ENCODE measurements around the gene DHRS13. TPM values are rescaled to one million over a fixed set of nuclear protein-coding genes. Genes with fewer than 3 reads are reported as not detected.

DHRS13 gene
- total RNA-seq, 4 donors from 2014 or later, result 15.1 to 26.8 (median 20.2) TPM

- DNase-seq (ENCODE audit: low spot score in 2 of 2), result no peak
- WGBS, result 71% methylated on average over 2 of the region's 2 CpGs
- TF ChIP-seq, protein P1, sequence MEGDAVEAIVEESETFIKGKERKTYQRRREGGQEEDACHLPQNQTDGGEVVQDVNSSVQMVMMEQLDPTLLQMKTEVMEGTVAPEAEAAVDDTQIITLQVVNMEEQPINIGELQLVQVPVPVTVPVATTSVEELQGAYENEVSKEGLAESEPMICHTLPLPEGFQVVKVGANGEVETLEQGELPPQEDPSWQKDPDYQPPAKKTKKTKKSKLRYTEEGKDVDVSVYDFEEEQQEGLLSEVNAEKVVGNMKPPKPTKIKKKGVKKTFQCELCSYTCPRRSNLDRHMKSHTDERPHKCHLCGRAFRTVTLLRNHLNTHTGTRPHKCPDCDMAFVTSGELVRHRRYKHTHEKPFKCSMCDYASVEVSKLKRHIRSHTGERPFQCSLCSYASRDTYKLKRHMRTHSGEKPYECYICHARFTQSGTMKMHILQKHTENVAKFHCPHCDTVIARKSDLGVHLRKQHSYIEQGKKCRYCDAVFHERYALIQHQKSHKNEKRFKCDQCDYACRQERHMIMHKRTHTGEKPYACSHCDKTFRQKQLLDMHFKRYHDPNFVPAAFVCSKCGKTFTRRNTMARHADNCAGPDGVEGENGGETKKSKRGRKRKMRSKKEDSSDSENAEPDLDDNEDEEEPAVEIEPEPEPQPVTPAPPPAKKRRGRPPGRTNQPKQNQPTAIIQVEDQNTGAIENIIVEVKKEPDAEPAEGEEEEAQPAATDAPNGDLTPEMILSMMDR (IDR thresholded peaks at IDR 0.05), result no peak
- TF ChIP-seq EP300 (IDR thresholded peaks at IDR 0.05) (no peak), POLR2AphosphoS5 (IDR thresholded peaks at IDR 0.05) (no peak), POLR2A (IDR thresholded peaks at IDR 0.05) (no peak)
- Histone ChIP-seq H3K9me3 (no peaks in the 10 kb centered on the region), H3K4me3 (no peak overlapping the region), H3K36me3 (peaks cover 19% of the 10 kb centered on the region), H3K27me3 (no peaks in the 10 kb centered on the region), H3K4me1 (no peaks in the 10 kb centered on the region), H3K27ac (no peak overlapping the region)
These were observed 25.2 kb upstream of the DHRS13 start for GRCh38 chr17:28928061-28928460.

GRCh38 chr17:28926786-28927185, 23.9 kb upstream of the DHRS13 start:
- Histone ChIP-seq H3K4me3 (no peak overlapping the region), H3K4me1 (no peaks in the 10 kb centered on the region), H3K27ac (no peak overlapping the region), H3K27me3 (no peaks in the 10 kb centered on the region), H3K9me3 (no peaks in the 10 kb centered on the region), H3K36me3 (peaks cover 32% of the 10 kb centered on the region)
- no peak for DNase-seq (ENCODE audit: low spot score in 2 of 2)
- WGBS, result 93% methylated on average over 4 of the region's 4 CpGs
- TF ChIP-seq POLR2A (IDR thresholded peaks at IDR 0.05) (no peak), POLR2AphosphoS5 (IDR thresholded peaks at IDR 0.05) (no peak), EP300 (IDR thresholded peaks at IDR 0.05) (no peak)
- TF ChIP-seq, protein P1 (IDR thresholded peaks at IDR 0.05), result no peak

DNA sequence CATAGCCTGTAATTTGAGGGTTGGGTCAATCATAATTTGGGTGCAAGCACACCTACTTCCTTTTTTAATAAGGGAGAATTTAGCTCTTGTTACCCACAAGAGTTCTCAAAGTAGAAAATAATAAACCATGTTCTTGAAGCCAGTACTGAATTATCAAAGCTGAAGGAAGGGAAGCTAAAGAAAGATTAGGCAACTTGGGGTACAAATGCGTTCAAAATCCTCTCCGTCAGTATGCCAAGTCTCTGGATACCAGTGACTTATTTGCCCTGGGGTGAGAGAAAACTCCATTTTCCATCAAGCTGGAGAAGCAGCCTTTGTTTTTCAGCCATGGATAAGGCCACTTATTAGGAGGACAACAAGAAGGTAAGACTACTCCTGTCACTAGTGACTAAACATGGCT, 23.5 kb upstream of the DHRS13 start:
- whole genome bisulfite sequencing, result 77% methylated on average over 2 of the region's 2 CpGs
- Histone ChIP-seq H3K36me3 (peaks cover 36% of the 10 kb centered on the region), H3K27me3 (no peaks in the 10 kb centered on the region), H3K4me1 (no peaks in the 10 kb centered on the region), H3K9me3 (no peaks in the 10 kb centered on the region), H3K4me3 (no peak overlapping the region), H3K27ac (no peak overlapping the region)
- no peak for DNase-seq (ENCODE audit: low spot score in 2 of 2)
- no peak for TF ChIP-seq POLR2AphosphoS5 (IDR thresholded peaks at IDR 0.05)
- no peak for TF ChIP-seq EP300 (IDR thresholded peaks at IDR 0.05)
- no peak for TF ChIP-seq POLR2A (IDR thresholded peaks at IDR 0.05)
- TF ChIP-seq, protein P1 (IDR thresholded peaks at IDR 0.05), result no peak

- WGBS, result 25% methylated on average over 2 of the region's 2 CpGs
- H3K27ac ChIP-seq, result no peak overlapping the region
- no peak for DNase-seq (ENCODE audit: low spot score in 2 of 2)
These were observed 23.1 kb upstream of the DHRS13 start for GRCh38 chr17:28925912-28926365.

GRCh38 chr17:28920201-28920600, 17.3 kb upstream of the DHRS13 start:
- DNase-seq (ENCODE audit: low spot score in 2 of 2), result no peak
- H3K9me3 ChIP-seq, result no peaks in the 10 kb centered on the region
- TF ChIP-seq POLR2A (IDR thresholded peaks at IDR 0.05), result no peak
- TF ChIP-seq POLR2AphosphoS5 (IDR thresholded peaks at IDR 0.05), result no peak
- TF ChIP-seq EP300 (IDR thresholded peaks at IDR 0.05), result no peak
- TF ChIP-seq, protein P1 (IDR thresholded peaks at IDR 0.05), result no peak
- H3K4me1 ChIP-seq, result peaks cover 8% of the 10 kb centered on the region
- H3K36me3 ChIP-seq, result peaks cover 96% of the 10 kb centered on the region
- no peak overlapping the region for H3K4me3 ChIP-seq
- H3K27ac ChIP-seq, result no peak overlapping the region
- H3K27me3 ChIP-seq, result no peaks in the 10 kb centered on the region

More at GRCh38 chr17:28925912-28926365, 23.1 kb upstream of the DHRS13 start:
- no peaks in the 10 kb centered on the region for H3K27me3 ChIP-seq
- no peaks in the 10 kb centered on the region for H3K4me1 ChIP-seq
- no peaks in the 10 kb centered on the region for H3K9me3 ChIP-seq
- H3K36me3 ChIP-seq, result peaks cover 40% of the 10 kb centered on the region
- TF ChIP-seq, protein P1 (IDR thresholded peaks at IDR 0.05), result no peak
- TF ChIP-seq POLR2AphosphoS5 (IDR thresholded peaks at IDR 0.05) (no peak), EP300 (IDR thresholded peaks at IDR 0.05) (no peak), POLR2A (IDR thresholded peaks at IDR 0.05) (no peak)
- no peak overlapping the region for H3K4me3 ChIP-seq
